Right renal cortex interstitium (tissue), 3 donors: Measurements from ENCODE around the gene ACTR1B. TPM values are rescaled to one million over a fixed set of nuclear protein-coding genes. Genes with fewer than 3 reads are reported as not detected.
"Not testable (repeated sequence)": the region's sequence is repeated elsewhere in the genome, so short reads cannot be mapped to it uniquely, and the experiment has no call there.

Source experiments
- DNase-seq, 3 donors: peaks; one replicate each; pipeline ENCODE4 v3.0.0-alpha.2; 2013; ENCODE audit warnings: low read depth in 3 of 3, low spot score in 2 of 3
- polyA plus RNA-seq, 3 donors: library from polyadenylated mRNA; unstranded; fragments of 120-200 nt; gene quantifications; one replicate each; pipeline ENCODE4 v1.2.1, GENCODE V29; 2013; ENCODE audit not compliant: insufficient read length in 3 of 3

ACTR1B gene
- 10 to 100 TPM; 54.9 to 59.3 (median 58.1) TPM for polyA plus RNA-seq

- peak; percentile 93 to 97 (median 96) for DNase-seq
These were observed at the start of gene ACTR1B for GRCh38 chr2:97663962-97664635. TSS of gene ACTR1B (minus strand) at chr2:97664044. CDS start at chr2:97663890, 154 bp downstream.

DNA sequence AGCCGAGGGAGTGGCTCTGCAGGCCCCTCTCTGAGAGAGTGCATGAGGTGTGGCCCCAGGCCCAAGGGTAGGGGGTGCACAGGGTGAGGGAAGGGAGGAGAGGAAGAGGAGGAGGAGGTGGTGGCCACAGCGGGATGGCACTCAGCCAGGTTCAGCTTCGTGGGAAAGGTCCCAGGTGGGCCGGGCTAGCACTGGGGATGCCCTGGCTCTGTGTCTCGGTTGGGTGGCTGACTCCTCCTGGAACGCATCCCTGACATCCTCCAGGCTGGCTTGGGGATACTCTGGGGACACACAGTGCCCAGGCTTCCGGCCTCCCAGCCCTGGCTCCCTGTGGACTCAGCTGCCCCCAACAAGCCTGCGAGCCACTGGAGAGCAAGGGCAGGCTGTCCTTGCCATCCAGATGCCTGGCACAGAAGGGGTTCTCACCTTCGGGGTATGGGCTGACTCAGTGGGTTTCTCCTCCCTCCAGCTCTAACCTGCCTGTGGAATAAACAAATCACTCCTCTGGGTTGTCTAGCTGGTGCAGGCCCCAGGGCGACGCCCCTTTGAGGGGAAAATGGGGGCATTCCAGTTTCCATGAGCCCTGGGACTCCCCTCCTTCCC is 49.0 kb upstream of the ACTR1B start:
- DNase-seq = no peak

GRCh38 chr2:97712175-97712574 is 48.3 kb upstream of the ACTR1B start:
- DNase-seq = not testable (repeated sequence)

DNA sequence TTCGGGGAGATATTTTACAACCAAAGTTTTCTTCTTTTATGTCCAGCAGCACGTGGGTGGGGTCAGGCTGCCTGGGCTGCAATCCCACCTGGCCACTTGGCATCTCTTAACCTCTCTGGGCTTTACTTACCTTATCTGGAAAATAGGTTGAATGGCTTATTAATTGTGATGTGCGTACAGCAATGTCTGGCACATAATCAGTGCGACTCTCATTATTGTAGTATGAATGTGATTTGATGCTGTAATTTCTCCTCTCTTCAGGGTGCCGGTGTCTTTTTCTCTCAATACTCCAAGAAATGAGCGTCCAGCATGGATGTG is 47.5 kb upstream of the ACTR1B start:
- DNase-seq = no peak

- no peak for DNase-seq
These were observed 44.8 kb upstream of the ACTR1B start for GRCh38 chr2:97708608-97709007.

DNA sequence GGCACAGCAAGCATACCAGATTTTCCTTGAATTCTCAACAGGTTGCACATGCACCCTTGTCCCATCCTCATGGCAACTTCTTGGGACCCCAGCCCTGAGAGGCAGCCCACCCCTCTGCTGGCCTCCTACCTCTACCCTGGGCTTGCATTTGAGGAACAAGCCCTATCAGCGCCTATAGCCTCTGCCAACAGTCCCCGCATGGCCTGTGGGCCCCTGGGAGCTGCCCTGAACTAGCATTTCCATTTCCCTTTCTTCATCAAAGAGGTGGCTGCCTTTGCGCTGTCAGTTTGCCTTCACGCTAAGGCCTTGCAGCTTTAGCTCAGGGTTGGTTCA is 44.2 kb upstream of the ACTR1B start:
- DNase-seq = no peak

DNA sequence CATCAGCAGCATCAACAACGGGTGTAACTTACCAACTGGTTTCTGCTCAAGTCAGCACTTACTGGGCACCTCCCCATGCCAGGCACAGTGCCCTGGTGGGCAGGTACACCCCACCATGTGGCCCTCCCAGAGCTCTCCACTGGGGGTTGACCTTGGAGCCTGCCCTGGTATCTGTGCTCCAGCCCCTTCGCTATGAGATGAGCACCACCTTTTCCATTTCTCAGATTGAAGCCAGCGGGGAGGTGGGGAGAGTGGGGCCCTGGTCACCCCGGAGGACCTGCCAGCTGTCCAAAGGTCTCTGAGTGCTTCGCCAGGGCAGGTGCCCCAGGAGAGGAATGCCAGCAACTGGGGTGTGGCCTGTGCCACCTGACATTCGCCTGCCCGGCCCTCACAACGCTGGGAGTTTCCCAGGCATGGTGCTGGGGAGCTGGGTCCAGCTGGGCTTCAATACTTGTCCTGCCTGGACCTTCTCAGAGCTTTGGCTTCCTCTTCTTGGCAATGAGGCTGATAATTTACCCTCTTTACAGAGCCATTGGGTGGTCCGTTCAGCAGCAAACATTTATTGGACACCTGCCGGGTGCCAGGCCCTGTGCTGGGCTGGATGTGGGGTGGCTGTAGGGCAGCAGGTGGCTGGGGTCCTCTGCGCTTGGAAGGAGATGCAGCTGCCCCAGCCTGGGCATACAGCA is 43.7 kb upstream of the ACTR1B start:
- no peak for DNase-seq

GRCh38 chr2:97706708-97707345 is 43.0 kb upstream of the ACTR1B start:
- no peak for DNase-seq

GRCh38 chr2:97706112-97706511 is 42.3 kb upstream of the ACTR1B start:
- DNase-seq = no peak

GRCh38 chr2:97704989-97705388 is 41.1 kb upstream of the ACTR1B start:
- DNase-seq = no peak

DNA sequence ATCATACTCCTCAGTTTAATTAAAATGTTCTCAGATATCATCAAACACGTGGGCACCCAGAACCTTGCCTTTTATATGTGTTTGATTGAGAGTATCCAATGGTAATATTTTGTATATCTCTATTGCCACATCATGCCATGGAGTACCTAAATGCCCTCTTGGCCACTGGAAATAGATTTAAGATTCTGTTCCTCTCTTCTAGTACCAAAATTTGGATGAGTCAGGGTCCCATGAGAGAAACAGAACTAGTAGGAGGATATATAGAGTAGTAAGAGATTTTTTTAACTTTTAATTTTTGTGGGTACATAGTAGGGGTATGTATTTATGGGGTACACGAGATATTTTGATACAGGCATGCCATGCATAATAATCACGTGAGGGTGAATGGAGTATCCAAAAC is 39.9 kb upstream of the ACTR1B start:
- DNase-seq = no peak

DNA sequence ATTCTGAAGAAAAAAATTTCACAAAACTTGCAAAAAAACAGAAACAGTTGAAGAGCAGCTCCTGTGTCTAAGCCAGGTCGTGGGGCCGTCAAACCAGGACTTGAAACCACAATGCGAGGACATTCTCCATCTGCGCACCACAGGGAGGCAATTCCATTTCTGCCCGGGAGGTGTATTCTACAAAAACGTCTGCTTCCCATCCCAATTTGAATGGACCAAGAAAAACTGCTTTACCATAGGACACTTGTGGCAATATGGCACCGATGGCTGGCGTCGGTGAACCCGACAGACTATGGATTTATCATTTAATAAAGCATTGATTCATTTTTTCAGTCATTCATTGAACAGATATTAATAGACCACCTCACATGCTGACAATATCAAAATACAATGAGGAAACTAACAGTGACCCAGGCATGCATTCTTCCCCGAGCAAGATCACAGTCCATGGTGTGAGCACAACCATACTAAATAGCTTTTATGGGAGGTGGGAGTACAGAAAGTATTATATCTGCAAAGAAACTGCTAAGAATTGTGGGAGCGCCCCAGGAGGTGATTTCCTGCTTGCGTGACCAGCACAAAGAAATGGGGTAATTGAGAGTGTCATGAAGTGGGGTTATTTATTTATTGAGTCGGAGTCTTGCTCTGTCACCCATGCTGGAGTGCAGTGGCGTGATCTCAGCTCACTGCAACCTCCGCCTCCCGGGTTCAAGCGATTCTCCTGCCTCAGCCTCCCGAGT is 39.1 kb upstream of the ACTR1B start:
- no peak for DNase-seq

GRCh38 chr2:97701851-97702465 is 38.1 kb upstream of the ACTR1B start:
- DNase-seq = no peak

DNA sequence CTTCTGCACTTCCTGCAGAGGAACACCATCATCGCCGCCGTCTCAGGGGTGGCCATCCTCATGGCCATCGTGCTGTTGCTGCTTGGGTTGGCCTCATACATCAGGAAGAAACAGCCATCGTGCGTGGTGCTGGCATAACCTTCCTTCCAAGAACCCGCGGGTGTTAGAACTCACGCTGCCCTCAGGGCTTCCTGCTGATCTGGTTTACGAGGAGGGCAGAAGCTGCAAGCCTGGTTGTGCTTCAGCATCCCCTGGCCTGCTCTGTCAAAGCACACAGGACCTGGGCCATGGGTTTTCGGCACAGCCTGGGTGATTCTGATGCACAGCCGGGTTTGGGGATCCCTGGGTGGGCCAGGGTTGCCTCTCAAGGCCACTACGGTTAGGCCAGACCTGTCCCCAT is 37.3 kb upstream of the ACTR1B start:
- DNase-seq = no peak

DNA sequence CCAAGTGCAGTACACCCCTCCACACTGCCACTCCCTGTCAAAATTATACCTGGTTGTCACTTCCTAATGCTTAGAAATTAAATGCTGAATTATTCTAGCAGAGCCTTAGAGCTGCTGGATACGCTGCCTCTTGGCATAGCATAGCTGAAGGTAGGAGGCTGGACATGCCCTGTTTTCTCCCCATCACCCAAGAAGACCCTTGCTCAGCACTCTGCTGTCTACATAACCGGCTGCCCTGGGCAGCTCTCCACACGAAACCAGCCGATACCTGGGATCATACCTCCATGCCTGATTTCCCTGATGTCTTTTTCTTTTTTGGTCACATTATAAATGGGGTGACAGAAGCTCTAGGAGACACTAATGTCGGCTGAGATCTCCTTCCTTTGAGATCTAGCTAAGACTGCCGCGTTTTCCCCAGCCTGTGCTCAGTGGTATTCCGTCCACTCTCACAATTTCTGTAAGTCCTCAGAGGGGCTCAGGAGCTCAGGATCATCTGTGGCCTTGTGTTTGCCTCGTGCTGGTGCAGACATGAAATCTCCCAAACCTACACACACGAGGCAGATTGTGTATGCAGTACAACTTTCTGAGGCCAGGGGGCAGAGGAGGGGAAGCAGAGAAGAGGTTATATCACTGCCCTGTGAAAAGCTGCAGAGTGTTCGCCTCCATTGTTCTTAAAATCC is 36.1 kb upstream of the ACTR1B start:
- peak in 2 of 3 donors; percentile 41 for DNase-seq

DNA sequence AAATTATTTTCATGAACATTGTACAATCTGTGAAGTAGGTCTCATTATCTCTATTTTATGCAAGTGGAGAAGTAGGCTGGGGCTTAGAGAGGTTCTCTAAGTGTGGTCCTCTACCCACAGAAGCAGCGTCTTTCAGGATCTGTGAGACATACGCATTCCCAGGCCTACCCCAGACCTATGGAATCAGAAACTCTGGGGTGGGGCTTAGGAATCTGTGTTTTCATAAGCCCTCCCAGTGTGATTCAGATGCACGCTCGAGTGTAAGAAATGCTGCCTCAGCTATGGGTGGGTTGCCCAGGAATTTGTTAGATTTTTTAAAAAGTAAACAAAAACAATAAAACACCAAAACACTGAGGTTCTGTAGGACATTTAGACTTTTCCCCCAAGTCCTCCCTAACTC is 34.7 kb upstream of the ACTR1B start:
- no peak for DNase-seq

DNA sequence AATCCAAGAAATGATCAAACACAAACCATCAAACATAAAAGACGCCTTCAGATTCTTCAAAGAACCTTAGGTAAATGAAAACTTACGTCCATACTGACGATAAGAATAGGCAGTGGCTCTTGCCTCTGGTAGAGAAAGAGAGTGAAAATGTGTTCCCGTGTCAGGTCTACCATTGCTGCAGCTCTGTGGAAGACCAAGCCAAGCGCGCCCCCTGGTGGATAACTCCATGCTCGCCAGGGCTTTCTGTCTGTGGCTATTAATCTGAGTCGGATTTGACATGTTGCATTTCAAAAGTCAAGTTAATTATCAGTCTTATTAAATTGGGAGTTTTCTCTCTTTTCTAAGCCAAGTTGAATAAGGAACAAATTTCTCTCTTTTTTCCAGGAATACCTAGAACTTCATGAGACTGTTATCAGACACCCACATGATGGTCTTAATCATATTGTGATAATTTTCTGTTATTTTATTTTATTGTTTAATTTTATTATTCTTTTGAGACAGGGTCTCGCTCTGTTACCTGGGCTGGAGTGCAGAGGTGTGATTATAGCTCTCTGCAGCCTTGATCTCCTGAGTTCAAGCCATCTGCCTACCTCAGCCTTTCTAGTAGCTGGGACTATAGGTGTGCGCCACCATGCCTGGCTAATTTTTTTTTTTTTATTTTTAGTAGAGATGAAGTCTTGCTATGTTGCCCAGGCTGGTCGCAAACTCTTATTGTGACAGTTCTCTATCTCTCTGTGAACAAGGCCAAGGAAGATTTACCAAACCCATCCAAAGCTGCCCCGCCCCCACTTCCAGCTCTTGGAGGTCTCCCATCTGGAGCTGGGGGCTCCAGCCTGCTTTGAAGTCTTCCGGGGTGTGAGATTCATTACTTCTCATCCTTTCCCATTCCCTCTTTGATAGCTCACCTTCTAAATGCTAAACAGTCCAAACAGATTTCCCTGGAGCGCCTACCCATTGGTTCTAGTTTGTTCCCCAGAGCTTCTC is 33.7 kb upstream of the ACTR1B start:
- peak; percentile 60 to 71 (median 67) for DNase-seq

DNA sequence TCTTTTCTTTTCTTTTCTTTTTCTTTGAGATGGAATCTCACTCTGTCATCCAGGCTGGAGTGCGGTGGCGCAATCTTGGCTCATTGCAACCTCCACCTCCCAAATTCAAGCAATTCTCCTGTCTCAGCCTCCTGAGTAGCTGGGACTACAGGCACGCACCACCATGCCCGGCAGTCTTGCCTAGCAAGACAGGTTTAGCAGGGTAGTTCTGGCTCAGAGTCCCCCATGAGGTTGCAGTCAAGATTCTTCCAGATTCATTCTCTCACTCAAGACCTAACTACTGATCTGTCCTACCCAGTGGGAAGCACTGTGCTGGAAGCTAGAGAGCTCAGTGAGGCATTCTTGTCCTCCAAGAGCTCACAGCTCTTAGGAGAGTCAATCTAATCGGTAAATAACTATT is 31.9 kb upstream of the ACTR1B start:
- DNase-seq = no peak

DNA sequence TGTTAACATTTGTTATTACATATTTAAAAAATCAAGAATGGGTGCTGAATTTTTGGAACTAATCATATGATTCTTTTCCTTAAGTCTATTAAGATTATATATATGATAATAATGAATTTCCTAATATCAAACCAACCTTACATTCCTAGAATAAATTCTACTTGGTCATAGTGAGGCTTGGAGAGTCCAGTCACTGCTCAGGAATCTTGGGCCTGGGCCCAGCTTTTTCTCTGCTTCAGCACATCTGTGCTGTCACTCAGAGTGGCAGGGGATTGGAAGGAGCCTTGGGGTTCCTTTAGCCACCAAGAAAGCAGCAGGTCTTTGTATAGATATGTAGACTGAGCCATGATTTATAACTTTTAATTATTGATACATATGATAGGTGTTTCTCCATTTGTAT is 29.6 kb upstream of the ACTR1B start:
- no peak for DNase-seq
